Central memory CD4-positive, alpha-beta T cell (primary cell): Measurements from ENCODE around the gene NR4A1.

Experiments used
- DNase-seq: peaks from one replicate; pipeline ENCODE4 v3.0.0; 2022

NR4A1 gene

DNA sequence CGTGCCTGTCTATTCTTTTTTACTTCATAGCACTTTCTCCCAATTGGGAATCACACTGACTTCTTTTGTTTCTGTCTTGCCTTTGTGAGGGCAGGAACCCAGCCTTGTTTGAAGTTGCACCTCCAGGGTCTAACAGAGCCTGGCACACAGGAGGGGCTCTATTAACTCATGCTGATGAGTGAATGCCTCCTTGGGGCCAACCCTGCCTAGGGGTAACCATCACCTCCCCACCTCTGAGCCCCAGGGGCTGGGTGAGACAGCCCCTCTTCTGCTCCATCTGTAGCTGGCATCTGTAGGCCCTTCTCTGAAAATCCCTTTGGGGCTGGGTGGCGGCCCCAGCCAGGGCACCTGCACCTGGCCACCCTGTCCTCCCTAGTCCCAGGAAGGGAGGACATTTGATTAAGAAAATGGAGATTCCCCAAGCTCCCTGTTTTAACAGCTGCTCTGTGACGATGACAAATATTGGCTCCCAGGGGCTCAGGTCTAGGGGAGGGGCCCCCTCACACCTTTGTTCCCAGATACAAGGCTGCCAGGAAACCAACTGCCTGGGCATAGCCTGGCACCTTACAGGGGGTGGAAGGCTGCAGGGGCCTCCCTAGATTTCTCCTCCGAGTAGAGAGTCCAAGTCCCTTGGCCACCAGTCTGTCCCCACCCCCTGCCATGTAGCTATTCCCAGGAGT, 32.7 kb upstream of the NR4A1 start:
- DNase-seq = no peak

DNA sequence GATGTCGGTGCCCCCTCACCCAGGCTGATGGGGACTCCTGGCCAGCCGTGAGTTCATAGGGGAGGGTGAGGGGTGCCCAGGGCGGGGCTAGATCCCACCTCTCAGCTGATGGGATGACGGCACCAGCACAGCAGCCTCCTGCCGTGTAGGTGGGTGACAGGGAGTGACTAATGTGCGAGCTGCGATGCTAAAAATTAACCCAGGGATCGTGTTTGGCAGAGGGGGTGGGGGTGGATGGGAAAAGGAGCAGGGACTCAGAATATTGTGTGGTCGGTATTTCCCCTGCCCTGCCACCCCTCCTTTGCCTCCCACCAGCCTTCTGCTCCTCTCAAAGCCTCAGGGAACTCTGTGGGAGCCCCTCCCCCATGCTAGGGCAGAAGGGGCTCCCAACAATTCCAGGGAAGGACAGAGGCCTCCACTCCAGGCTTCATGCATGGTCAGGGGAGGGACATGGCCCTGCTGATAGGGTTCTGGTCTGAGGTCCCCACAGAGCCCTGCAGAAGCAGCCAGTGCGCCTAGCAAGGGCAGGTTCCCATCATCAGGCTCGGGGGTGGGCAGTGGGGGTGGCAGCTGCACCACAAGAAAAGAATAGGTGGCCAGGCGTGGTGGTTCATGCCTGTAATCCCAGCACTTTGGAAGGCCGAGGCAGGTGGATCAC, 32.0 kb upstream of the NR4A1 start:
- no peak for DNase-seq

DNA sequence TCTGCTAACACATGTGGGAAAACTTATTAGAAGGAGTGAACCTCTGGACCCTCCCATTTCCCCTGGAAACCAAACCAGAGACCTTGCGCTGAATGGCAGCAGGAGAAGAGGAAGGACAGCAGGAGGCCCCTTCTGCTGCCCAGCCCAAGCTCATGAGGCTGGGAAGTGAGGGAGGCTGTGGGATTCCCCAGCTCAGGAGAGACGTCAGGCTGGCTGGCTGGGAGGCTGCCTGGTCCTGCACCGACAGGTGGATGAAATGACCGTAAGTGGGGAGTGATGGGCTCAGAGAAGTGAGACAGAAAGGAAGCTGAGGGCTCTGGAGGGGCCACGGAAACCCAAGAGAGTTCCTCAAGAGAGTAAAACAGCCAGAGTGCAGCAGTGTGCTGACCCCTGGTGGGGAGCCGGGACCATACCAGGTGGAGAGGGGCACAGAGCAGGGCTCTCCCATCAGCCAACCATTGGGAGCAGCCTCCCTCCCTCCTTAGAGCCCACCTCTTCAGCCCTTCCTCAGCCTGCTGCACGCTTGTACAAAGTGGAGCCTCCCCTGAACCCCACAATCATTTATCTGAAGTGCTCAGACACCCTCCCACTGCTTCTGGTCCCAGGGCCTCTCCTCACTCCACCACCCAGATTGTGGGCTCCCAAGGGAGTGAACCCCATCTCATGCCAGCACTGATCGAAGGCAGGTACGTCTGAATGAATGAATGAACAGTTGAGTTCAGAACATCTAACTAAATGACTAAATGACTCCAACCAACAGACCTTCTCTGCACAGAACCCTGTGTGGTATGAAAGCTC, 30.5 kb upstream of the NR4A1 start:
- DNase-seq = peak; percentile 57

DNA sequence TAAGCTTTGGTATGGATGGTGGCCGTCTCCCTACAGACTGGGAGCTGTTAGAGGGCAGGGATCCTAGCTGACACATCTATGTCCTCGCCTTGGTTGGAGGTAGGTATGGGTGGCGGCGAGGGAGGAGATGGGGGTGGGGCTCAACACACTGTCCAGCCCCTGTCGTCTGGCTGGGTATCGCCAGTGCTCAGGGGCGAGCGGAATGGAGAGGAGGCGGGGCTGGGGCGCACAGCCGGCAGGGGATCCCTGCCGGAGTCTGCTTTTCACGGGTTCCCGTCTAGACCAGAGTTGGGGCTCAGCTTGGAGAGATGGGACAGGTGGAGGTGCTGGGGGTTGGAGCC, 28.4 kb upstream of the NR4A1 start:
- DNase-seq = no peak

DNA sequence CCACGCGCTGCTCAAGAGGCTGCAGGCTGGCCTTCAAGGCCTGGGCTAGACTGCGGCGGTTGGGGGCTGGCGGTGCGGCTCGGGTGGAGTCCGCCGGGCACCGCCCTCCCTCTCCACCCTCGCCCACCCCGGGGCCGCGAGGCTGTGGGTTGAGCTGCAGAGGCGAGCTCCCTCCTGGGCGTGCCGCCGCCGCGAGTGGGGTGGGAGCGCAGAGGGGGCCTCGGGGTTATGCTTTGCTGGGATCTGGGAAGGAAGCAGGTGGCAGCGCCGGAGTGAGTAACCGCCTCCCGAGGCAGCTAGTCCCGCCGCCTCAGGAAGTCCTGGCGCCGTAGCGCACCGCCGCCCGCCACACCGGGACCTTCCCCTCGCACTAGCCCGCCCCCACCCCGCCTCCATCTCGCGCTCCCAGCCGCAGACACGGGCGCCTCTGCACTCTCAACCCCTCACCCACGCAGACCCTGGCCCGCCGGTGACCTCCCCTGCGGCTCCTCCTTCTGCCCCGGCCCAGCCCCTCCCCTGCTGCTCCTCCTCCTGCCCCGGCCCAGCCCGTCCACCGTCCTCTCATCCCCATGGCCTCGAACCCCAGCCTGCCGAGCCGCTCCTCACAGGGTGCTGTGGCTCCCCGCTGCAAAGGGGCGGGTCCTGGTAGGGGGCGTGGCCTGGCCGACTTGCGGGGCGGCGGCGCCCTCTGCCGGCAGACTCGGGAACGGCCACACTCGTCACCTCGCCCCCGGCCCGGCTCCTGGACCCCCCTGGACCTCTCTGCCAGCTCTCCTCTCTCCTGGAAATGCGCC, 27.9 kb upstream of the NR4A1 start:
- DNase-seq = peak; percentile 86

DNA sequence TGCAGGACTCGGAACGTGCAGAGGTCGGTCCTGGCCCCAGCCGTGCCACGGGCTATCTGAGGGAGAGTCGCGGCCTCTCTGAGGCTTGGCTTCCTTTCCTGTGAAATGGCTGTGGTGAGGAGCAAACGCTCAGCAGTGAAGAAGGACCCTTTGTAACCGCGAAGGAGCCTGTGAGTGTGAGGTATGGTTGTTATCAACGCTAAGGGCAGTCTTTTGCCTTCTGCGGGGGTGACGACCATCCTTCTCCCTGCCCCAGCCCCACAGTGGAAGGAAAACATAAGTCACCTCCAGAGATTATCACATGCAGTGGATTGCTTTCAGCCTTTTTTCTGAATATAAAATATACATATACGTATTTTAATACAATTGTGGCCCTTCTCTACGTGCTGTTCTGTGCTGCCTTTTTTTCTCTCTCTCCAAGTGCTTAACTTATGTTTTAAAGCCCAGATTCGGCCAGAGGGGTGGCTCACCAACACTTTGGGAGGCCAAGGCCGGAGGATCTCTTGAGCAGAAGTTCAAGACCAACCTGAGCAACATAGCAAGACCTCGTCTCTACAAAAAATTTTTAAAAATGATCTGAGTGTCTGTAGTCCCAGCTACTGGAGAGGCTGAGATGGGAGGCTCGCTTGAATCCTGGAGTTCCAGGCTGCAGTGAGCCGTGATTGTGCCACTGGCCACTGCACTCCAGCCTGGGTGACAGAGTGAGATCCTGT, 27.1 kb upstream of the NR4A1 start:
- DNase-seq = no peak

DNA sequence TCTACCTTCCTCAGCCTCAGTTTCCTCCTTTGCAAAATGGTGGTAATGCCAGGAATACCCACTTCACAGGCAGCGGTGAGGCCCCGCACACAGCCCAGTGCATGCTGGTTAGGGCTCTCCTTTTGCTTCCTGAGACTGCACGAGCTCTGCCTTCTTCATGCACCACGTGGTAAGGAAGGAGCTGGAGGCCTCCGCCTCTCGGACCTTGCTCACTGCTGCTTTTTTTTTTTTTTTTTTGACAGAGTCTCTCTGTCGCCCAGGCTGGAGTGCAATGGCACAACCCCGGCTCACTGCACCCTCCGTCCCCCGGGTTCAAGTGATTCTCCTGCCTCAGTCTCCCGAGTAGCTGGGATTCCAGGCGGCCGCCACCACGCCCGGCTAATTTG, 26.4 kb upstream of the NR4A1 start:
- DNase-seq = peak; percentile 39

DNA sequence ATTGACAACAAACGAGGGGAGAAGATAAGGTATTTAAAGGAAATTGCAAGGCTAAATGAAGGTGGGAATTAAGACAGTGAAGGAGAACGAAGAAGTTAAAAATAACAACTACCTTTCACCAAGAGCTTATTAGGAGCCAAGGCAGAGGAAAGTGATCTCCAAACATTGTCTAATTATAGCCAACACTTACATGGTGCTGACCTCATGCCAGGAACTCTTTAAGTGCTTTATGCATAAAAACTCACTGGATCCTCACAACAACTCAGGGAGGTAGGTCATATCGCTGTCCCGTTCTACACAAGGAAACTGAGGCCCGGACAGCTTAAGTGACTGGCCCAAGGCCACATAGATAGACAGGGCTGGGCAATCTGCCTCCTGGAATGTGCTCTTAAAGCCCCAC, 25.0 kb upstream of the NR4A1 start:
- DNase-seq = no peak

DNA sequence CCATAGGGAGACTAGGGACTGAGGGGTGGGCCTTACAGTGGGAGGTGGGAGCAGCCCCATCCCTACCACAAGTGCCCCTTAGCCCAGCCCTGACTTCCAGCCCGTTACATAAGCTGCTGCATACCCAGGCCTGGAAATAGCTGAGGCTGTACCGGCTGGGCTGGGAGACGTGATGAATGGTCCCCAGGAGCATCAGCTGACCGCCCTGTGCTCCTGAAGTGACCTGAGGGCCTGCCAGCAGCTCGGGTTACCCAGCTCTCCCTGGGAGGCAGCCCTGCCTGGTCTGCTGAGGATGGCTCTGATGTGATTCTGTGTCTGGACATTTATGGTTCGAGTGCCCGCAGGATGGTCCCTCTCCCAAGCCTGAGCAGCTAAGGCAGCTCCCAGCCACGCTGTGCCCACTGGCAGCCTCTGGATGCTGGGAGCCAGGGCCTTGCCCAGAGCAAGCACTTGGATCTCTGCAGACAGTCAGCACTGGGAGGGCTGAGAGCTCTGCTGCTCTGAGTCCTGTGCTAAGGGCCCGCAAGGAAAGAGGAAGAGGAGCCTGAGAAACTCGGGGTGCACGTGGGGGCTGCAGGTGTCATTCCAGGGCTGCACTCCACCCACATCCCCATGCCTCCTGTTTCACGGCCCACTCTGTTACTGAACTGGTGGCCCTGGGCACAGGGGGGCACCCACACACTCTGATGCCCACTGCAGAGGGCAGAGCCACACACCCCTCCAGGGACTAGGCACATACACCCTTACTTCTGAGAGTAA, 24.0 kb upstream of the NR4A1 start:
- DNase-seq = no peak

DNA sequence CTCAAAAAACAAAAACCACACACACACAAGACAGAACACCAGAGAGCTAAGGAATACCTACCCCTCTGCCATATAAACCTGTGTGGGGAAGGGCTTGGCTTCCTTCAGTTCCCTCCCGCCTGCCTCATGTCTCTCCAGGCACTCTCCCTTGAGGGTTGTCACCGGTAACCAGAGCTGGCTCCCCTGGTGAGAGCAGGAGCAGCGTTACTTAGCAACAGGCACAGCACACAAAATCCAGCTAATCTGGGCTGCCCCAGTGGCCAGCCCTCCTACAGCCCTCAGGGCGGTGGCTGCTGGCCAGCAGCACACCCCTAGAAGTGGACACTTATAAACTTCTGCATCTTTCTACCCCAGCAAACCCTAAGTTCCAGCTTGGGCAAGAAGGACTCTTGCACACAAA, 21.6 kb upstream of the NR4A1 start:
- no peak for DNase-seq

DNA sequence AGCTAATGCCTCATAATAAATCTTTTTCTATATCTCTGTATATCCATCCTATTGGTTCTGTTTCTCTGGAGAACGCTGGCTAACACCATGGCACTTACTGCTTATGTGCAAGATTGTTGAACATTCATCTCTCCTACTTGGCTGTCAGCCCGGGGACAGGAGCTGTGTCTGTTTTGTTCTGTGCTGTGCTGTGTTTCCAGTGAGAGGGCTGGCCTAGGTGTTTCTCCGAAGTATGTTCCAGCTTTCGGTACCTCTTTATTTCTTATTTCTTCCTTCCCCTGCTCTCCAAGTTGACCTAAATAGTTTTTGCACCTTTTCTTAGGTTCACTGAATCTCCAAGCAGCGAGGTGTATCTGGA, 18.8 kb upstream of the NR4A1 start:
- no peak for DNase-seq

DNA sequence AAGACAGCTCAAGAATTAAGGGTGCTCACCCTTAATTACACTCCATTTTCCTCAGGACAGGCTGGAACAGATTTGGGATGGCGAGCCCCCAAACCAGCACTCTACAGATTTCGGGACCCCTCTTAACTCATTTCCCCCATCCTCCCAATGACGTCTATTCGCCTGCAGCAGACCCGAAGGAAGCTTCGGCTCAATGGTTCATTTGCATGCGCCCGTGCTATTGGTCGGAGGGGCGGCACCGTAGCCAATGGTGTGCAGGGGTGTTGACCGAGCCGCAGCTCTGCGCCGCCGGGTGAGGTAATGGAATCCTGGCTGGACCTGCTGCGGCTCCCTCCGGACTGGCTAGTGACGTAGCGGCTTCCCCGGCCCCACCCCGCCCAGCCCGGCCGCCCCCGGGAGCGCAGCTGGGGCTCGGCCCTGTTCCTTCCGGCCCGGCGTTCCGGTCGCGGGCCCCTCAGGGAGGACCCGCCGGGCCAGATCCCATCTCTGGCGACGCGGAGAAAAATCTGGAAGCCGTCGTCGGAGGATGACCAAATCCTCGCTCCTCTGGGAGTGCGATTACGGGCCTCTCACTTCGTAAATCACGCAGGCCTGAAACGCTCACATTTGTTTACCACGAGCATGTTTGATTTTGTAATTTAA, 18.3 kb upstream of the NR4A1 start:
- DNase-seq = peak; percentile 87

DNA sequence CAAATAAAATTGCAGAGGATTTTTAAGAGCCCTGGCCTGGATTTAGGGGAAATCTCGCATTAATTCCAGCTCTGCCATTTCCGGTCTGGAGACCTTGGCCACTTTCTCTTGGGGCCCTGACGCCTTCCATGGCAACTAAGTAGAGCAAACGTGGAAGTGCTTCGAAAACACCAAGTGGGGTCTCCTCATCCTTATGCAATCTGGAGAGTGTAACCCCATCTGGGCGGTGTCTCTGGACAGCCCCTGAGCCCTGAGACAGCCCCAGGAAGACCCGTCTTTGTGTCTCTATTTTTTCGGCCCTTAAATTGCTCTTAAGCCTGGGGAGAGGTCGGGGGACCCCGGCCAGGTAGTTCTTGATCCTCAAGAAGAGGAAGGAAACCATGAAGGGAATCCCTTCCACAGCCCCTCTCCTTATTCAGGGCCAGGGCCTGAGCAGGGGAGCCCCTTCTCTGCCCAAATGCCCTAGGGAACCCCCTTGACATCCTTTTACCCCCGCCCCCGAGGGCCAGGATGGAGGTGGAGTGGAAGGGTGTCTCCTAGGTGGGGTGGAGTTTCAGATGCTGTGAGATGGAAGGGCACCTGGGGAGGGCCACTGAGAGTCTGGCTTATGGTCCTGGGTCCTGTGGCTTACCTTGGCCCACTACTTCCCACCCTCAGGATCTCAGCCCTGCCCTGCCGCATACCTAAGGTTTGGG, 17.6 kb upstream of the NR4A1 start:
- no peak for DNase-seq

DNA sequence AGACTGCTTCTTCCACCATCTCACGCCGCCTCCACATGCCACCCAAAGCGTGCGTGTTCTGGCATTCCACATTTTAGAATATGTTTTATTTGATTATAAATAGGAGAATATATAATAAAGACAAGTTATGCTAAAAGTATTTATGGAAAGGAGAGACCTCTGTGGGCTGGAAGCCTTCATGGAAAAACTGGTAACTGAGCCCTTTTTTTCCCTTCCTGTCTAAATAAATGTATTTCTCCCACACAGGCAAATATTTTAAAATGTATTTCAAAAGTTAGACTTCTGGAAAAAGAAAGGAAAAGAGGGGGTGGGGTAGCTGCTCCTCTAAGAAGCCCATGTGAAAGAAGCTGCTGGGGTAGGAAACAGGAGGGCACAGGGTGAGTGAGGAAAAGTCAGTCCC, 16.1 kb upstream of the NR4A1 start:
- no peak for DNase-seq

DNA sequence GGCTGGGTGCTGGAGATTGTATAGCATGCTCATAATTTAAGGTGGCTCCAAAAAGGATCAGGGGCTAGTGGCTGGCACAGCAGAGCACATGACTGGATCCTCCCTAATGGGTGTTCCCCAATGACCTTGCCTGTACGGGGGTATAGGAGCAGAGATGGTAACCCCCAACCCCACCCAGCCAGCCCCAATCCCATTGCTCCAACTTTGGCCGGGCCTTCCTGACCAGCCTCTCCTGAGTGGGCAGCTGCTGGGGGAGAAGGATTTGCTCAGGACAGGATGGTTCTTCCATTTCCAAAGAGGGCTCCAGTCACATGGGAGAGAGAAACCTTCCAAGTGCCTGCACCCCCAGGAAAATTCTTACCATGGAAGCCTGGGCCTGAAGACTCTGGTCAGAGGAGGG, 15.3 kb upstream of the NR4A1 start:
- no peak for DNase-seq

DNA sequence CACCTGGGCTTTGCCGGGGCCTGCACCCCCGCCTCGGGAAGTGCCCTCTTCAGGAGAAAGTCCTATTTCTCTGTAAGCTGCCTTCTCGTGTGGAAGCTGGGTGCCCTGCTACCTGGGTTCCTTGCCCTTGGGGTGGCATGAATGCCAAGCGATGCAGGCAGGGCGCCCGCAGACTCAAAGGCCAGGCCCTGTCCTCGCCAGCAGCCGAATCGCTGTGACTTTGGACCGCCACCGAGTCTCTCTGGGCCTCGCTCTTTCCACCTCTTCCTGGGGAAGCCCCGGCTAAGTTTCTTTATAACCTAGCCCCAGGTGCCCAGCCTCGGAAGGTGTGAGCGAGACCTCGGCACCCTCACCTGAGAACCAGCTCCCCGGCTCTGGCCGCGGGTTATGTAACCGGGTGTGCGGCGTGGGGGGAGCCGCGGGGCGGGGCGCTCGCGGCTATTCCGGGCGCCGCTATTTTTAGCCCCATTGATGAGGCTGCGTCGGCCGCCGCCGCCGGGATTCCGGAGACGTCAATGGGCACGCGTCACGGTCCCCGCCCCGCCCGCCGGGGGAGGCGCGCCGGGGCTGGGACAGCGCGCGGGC, 14.6 kb upstream of the NR4A1 start:
- peak; percentile 91 for DNase-seq

DNA sequence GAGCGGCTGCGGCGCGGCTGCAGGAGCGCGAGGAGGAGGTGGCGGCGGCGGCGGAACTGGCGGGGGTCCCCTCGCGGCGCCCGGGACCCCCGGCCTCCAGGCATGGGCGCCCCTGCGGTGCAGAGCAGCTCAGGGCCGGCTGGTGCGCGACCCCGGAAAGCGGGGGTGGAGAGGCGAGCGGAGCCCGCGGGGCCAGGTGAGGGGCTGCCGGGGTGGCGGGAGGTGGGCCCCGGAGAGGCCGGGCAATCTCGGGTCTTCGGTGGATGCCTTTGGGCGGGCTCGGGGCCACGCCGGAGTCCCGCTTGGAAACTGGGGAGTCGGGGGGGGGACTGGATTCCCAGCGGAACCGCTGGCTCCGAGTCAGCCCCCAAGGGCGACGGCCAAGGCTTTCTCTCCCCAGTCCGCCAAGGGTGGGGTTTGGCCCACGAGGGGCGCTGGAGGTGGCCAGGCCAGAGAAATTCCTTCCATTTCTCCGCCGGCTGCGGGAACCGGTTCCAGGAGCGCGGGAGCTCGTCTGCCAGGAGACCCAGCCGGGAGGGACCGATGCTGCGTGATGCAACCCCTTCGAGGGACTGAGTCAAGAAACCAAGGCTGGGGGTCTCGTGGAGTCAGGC, 13.9 kb upstream of the NR4A1 start:
- no peak for DNase-seq

DNA sequence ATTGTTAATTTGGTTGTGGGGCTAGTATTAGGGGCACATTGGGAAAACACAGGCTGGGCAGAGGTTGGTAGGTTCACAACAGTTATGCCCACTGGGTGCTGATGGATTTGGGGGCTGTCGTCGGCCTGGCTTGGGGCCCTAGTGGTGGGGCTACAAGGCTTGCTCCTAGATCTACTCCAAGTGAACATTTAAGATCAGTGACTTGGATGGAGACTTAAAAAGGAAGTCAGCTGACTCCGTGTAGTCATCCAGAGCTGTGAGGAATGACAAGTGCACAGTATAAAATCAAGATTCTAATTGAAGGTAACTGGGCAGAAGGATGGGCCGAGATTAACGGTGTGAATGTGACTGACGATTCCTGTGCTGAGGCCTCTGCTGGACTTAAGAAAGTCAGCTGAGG, 12.8 kb upstream of the NR4A1 start:
- no peak for DNase-seq

DNA sequence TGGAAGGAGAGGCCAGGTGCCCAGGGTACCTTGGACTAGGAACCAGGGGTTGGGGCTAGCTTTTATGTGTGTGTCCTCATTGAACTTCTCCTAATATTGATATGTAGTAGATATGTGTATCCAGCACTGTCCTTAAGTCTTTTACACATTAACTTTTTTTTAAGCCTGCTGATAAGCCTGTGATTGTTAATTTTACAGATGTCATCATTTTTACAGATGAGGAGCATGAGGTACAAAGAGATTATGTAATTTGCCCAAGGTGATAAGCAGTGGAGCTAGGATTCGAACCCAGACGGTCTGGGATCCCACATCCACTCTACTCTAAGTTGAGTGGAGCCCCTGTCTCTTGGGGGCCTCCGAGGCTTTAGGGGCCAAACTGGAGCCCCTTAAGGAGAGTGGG, 10.2 kb upstream of the NR4A1 start:
- DNase-seq = no peak

DNA sequence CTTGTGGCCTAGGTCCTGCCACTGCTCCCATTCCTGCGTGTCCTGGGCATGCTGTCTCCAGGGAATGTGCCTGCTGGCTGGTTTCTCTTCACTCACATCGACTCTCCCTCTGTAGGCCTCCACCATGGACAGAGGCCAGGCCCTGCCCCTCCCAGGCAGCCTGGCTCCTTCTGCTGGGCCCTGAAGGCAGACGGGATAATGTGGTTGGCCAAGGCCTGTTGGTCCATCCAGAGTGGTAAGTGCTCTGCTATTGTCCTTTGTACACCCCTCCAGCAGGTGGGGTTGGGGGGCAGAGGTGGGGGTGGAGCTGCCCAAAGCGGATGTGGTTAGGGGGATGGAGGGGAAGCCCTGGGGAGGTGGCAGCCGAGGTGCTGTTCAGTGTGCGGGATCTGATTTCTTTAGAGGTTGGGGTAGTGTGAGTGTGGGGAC, 9.5 kb upstream of the NR4A1 start:
- no peak for DNase-seq
